HG03159 (cell line): ENCODE results near the gene DNAJB8.

Experiments
- ATAC-seq: cut with Tn5 transposase; IDR thresholded peaks from one replicate; pipeline ENCODE4 v1.9.1; 2021; ENCODE audit warnings: mild to moderate bottlenecking, moderate library complexity; ENCODE audit not compliant: unreplicated experiment

Gene DNAJB8

DNA sequence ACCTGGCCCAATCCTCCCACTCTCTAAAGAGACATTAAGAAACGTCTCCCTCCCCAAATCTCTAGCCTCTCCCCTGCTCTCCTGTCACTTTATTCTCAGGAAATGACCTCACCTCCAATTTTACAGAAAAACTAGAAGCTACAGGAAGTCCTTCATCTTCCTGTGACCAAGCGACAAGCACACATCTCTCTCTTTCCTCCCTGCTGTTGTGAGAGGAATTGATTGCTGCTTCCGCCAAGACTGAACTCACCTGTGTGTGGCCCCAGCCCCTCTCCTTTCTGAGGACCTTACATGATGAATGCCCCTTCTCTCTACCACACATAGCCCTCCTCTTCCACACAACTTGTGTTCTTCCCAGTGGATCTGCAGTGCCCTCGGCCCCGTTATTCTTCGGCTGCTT is 18.2 kb downstream of the DNAJB8 start:
- ATAC-seq: no peak

DNA sequence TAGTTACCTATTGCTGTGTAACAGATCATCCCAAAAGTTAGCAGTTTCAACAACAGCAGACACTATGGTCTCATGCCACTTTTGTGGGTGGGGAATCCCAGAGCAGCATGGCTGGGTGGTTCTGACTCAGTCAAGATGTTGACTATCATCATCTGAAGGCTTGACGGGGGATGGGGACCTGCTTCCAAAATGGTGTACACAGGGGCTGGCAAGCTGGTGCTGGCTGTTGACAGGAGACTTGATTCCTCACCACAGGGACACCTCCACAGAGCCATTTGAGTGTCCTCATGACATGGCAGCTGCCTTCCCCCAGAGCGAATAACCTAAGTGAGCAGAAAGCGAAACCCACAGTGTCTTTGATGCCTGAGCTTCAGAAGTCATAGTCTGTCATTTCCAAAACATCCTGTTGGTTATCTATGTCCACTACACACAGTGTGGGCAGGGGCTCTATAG is 19.1 kb downstream of the DNAJB8 start:
- no peak for ATAC-seq

DNA sequence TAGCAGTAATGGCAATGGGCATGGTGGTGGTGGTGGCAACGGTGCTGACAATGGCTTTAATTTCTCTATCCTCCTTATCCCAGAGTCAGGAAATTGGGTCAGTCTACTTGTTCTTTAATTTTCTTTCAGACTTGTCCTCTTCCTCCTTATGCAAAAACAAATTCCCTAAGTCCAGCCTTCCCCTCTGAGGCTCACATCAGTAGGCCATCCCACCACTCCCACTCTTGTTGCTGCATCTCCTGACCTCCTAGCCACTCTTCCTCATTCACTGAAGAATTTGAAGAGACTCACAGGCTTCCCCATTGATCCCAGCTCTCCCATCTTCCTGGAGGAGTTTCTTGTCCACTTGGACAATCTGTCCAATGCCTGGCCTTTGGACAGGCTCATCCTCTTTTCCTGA is 19.9 kb downstream of the DNAJB8 start:
- no peak for ATAC-seq

DNA sequence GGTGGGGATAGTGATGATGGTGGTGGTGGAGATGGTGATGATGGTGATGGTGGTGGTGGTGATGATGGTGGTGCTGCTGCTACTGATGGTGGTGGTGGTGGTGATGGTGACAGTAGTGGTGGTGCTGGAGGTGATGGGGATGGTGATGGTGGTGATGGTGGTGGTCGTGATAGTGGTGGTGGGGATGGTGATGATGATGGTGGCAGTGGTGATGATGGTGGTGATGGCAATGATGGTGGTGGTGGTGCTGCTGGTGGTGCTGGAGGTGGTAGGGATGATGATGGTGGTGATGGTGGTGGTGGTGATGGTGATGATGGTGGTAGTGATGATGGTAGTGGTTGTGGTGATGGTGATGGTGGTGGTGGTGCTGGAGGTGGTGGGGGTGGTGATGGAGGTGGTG is 21.3 kb downstream of the DNAJB8 start:
- no peak for ATAC-seq

DNA sequence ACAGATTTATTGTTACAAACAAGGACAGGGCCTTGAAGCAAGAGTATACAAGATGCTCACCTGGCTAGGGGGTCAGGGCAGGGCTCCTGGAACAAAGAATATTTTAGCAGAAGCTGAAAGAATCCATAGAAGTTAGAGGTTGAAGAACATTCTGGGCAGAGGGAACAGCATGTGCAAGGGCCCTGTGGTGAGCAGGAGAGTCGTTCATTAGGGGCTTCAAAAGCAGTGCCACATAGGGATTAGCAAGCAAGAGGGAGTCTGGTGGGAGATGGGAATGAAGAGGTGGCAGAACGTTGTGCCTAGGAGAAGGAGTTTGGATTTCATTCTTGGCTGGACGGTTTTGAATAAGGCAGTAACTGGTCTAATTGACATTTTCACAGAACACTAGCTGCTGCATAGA is 22.9 kb downstream of the DNAJB8 start:
- no peak for ATAC-seq

DNA sequence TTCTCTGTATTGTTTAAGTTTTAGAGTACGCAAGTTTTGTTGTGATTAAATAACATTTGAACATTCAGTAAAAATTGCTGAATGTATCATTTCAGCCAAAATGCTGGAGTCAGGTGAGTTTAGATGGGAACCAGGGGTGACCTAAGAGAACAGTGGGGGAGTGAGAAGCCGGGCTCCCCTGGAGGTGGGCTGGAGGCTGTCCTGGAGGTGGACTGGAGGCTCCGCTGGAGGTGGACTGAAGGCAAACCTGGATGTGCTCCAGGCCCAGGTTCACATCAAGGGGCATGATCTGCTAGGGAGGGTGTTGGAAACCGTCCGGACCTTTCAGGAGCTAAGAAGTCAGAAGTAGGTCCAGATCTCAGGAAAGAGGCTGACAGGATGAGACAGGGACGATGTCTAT is 23.7 kb downstream of the DNAJB8 start:
- ATAC-seq: no peak

DNA sequence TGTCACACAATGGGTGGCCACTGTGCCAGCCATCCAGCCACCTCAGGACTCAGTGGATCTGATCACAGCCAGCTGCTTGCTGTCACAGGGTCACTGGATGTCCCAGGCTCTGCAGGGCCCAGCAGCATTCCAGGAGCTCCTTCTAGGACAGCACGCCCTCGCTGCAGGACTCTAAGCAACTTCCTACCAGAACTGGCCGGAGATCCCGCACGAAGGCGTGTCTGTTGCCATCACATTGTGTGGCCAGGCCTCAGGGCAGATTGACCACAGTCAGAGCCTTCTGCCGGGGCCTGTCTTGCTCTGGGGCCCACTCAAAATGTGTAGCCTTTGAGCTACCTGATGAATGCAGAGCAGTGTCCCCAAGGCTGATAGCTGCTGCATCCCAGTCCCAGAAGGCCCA is 24.6 kb downstream of the DNAJB8 start:
- no peak for ATAC-seq

DNA sequence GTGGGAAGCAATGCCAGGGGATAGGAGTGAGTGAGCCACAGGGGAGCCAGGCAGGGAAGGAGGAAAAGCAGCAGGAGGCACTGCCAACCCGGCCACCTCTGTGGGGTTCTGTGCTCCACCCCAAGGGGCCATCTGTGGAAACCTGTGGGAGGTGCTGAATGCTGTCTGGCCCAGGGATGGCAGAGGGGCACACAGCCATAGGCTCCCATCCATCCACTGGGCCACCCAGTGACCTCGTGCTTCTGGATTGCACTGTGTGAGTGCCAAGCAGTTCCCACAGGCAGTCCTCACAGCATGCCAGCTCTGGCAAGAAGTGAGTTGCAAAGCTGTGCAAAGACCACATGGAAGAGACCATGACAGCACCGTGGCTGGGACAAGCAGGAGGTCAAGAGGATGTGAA is 27.5 kb downstream of the DNAJB8 start:
- no peak for ATAC-seq

DNA sequence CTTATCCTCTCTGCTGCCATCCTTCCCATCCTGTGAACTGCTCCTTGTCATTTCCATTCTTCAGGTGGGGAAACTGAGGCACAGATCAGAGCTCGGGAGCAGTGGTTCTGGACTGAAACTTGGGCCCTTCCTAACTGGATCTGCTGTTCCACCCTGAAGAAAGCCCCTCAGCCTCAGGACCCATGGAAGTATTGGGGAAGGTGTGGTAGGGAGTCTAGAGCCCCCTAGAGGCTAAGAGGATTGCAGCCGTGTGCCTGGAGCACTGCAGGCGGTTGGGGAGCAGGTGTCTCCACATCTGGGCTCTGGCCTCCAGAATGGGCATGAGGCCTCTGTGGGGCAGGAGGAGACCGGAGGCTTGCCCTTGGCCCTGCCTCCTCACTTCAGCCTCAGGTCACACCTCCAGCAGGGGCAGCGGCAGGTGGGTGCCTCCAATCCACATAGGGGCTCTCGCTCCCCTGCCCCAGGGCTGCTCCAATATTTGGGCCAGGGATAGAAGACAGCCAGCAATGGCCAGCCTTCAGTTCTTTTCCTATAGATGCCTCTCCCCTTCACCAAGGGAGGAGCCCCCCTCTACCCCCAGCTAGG is 28.1 kb downstream of the DNAJB8 start:
- ATAC-seq: no peak

DNA sequence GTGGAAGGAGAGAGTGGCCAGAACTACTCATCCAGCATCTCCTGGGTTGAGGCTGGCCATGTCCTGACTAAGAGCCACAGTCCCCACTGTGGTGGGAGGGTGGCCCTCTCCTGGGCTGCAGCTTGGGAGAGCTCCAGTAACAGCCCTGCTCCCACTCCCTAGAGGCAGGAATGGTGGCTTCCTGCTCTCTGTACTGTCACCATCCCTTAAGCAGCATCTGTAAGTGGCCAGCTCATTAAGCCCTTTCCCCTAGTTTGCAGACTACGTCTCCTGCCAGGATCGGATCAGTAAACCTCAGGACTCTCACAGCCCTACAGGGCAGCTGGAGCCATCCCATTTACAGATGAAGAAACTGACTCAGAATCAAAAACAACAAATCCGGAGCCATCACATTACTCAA is 30.5 kb downstream of the DNAJB8 start:
- no peak for ATAC-seq

DNA sequence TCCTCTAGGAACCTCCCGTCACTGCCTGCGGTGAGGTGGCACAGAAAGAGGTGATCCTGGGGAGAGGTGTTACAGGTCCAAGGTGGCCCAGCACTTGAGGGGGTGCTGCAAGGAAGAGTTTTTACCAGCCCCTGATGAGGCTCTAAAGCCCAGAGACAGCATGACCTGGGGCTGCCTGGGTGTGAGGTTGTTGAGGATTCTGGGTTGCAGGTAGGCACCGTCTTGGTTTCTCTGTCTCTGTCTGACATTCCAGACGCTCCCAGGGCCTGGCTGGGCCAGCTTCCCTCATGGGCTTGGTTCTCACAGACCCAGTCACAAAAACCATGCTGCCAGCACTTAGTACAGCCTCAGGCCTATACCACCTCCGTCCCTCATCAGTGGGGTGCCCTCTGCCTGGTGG is 31.1 kb downstream of the DNAJB8 start:
- no peak for ATAC-seq

DNA sequence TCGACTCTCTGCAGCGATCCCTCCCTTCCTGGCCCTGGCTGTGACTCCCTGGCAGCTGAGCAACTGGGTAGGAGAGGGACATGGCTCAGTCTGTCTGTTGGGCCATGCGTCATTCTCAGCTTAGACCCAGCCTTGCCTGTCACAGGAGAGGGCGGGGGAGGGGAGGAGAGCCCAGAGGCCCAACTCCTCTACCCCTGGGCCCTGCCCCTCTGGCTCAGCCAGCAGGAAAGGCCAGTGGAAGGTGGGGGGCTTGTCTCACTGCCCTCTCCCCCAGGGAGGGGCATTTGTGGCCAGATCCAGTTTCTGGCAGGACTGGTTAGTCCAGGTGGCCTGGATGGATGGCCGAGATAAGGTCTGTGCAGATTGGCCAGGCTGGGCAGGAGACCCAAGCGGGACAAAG is 31.6 kb downstream of the DNAJB8 start:
- no peak for ATAC-seq

DNA sequence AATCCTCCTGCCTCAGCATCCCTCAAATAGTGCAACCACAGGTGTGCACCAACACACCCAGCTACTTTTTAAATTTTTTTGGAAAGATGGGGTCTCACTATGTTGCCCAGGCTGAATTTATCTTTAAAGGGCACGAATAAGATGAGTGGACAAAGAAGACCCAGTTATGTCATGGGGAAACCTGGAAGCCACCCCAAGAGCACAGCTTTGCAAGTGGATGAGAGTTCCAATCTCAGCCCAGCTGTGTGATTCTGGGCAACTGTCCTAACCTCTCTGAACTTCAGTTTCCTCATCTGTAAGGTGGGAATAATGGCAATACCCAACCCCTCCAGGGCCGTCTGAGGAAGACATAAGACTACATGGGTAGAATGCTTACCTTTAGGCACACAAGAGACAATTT is 32.2 kb downstream of the DNAJB8 start:
- no peak for ATAC-seq

DNA sequence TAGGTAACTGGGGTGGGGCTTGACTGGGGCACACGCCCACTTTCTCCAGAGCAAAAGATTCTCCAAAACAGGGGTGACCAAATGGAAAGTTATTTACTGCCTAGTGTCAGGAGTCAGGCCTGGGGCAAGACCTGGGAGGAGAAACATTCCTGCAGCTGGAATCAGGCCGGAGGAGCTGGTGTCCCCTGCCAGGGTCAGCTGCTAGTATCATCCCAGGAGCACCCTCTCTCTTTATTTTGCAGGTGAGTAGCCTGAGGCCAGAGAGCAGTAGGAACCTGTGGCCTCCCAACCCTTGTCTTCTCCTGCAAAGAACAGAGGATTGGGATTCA is 32.9 kb downstream of the DNAJB8 start:
- ATAC-seq: no peak

DNA sequence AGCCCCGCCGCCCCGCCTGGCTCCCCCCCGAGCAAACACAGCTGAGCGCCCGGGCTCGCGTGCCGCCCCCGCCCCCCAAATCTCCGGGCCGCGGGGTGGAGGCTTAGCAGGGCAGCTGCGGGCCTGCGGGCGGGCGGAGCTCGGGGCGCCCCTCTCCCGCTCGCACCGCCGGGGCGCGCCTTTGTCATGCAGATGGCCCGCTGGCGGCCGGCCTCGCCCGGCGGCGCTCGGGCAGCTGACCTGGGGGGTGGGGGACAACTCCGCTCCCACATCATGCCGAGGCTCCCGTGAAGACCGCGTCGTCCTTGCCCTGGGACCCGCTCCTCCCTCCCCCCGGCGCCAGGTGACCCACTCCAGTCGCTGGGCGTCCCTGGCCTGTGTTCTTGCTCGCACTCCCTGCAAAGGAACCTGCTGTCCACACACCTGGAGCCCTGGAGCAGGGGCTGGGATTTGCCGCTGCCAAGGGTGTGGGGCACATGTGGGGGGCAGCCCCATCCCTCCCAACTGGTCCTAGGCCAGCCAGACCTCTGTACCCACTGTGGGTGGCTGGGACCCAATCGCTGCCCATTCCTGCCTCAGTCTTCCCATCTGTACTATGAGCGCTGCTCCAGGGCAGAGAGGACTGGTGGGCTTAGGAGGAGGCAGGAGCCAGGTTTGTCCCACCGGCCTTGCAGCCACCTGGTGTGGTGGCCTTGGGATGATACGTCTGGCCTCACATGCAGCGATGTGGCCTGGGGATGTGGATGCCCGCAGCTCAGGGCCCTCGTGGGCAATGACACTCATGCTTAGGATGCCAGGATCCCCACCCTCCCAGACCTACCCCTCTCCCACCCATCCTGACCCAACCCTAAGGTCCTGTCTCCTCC is 33.5 kb downstream of the DNAJB8 start:
- ATAC-seq: no peak

DNA sequence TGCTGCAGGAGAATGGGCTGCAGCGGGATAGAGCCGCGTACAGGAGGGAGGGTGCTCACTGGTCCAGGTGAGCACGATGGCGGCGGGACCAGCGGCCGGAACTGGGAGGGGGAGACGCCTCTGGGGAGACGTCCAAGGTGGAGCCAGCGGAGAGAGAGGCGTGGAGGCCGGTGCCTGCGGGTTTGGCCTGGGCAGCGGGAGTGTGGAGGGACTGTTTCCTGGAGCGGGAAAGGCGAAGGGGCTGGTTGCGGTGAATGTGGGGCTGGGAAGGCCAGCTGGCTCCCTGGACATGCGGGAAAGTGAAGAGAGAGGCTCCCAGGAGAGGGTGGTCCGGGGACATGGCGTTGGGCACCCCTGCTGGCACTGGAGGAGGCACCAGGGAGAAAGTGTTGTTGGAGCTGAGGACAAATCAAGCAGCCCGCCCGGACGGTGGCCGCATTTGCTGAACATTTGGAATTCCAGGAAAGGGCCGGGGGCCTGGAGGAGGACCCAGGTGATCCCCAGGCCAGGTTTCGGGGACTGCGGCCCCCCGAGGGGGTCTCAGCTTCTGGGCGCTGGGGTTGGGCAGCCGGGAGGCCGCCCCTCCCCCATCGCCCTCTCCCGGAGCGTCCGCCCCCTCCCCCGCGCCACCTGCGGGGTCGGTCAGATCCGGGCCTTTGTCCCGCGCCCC is 34.3 kb downstream of the DNAJB8 start:
- no peak for ATAC-seq

DNA sequence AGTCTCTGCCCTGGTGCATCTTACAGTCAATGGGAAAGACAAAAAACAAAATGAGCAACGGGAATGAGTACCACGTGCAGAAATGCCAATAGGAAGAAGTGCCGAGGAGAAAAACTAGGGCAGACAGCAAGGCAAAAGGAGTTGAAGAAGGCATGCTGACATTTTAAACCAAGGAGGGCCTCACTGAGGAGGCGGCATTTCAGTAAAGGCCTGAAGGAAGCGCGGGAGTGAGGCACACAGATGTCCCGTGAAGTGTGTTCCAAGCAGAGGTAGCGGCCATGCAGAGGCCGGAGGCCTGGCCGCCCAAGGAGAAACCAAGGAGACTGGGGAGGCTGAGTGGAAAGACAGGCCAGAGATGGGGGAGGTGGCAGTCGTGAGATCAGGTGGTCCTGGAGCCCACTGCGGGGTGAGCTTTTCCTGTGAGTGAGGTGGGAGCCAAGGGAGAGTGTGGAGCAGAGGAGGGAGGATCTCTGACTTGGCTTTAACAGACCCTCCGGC is 34.8 kb downstream of the DNAJB8 start:
- no peak for ATAC-seq

DNA sequence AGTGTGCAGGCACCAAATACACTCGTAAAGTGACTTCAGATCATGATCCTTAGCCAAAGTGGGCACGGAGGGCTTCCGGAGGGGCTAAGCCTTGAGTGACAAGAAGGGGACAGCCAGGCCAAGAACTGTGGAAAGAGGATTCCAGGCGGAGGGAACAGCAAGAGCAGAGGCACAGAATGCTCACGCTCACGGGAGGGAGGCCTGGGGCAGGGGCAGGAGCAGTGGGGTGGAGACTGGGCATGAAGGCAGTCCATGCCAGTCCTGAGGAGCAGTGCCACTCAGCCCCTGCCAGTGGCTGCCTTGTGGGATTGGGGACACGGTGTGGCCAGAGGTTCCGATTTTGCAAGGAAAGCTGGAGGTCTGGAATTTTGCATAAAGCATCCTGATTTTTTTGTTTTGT is 36.0 kb downstream of the DNAJB8 start:
- ATAC-seq: no peak

DNA sequence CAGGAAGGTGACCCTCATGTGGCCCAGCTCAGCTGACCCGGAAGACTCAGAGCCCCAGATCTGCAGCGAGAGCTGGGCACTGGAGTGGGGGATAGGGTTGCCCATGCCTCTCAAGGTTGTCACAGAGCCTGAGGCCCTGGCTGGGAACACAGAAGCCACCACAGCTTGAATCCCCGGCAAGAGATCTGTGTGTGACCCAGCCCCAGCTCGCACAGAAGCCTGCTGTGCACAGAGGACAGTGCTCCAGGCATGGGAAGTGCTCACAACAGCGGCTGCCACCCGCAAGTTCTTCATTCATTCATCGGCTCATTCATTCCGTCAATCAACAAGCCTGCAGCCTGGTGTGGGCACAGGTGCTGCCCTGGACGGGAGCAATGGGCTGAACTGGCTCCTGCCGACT is 36.4 kb downstream of the DNAJB8 start:
- no peak for ATAC-seq

DNA sequence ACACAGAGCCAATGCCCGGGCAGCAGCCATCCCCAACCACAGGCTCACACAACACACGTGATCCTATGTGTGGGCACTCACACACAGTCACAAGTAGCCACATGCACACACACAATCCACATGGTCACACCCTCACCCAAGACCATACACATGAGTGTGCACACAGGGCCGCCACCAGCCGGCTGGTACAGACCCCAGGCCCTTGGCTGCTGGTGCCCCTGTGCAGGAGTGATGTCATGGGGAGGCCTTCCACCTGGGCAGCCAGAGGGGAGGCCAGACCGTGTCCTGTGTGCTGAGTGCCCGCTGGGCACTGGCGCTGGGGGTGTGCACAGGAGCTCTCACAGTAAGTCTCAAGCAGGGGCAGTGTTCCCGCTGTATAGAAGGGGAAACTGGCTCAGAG is 36.9 kb downstream of the DNAJB8 start:
- no peak for ATAC-seq

DNA sequence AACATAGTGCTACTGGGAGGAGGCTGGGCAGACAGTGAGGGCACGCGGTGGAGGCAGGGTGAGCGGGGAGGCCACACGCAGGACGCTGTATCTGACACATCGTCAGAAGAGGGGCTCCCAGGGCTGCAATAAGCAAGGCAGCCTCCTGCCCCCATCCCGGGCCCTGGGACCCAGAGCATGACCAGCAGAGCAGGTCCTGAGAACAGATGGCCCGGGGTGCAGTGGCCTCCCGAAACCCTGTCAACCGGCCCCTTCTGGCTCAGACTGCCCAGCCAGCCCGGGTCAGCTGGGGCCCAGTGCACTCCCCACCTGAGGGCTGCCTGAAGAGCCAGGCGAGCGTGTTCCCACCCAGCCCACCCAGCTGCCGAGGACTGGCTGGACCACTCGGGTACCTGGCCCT is 37.4 kb downstream of the DNAJB8 start:
- no peak for ATAC-seq
